Esophagus muscularis mucosa (tissue), 3 donors: Measurements from ENCODE around the gene IFNGR2.

ENCODE experiments used
- CTCF ChIP-seq, 3 experiments: fragments of 200-600 bp in 2 of 3; fragments of 450-650 bp in 1 of 3; sonication (generic) in 2 of 3; IDR thresholded peaks; one replicate each; pipeline ENCODE4 v1.5.1; 2017 to 2019; ENCODE audit warnings: antibody characterized with exemption in 3 of 3, mild to moderate bottlenecking in 2 of 3, moderate library complexity in 1 of 3
- POLR2A ChIP-seq: fragments of 450-650 bp; IDR thresholded peaks from one replicate; pipeline ENCODE4 v1.6.1; 2017; ENCODE audit warnings: antibody characterized with exemption, moderate library complexity, mild to moderate bottlenecking, low read depth

- TF ChIP-seq CTCF (IDR thresholded peaks at IDR 0.05): no peak
- no peak for TF ChIP-seq POLR2A
Measured at GRCh38 chr21:33419538-33420123, 16.4 kb downstream of the IFNGR2 start.
